ENCODE results near the gene PTPN1. TPM values are rescaled to one million over a fixed set of nuclear protein-coding genes. Genes with fewer than 3 reads are reported as not detected.

PTPN1 gene
- total RNA-seq, 4 donors from 2014 or later, result 20.5 to 28.8 (median 24.9) TPM

- peaks cover 11 to 13% of the 10 kb centered on the region in 2 donors for H3K36me3 ChIP-seq
- no peaks in the 10 kb centered on the region for H3K9me3 ChIP-seq
- H3K4me3 ChIP-seq (replicated peaks in 1 of 3), result no peak overlapping the region
- 86 to 91% methylated on average over 5 of the region's 5 CpGs for WGBS, 2 donors
- no peak for TF ChIP-seq POLR2A (IDR thresholded peaks at IDR 0.05)
- TF ChIP-seq CTCF (IDR thresholded peaks at IDR 0.05), result no peak
- no peak for DNase-seq
- H3K4me1 ChIP-seq, result peaks cover 11 to 24% of the 10 kb centered on the region in 2 donors
- H3K27ac ChIP-seq, result peak overlapping the region in 2 of 3 donors; percentile 20 to 54
- H3K27me3 ChIP-seq, result no peaks in the 10 kb centered on the region
- intact Hi-C loops (cut with DNase I), result no loop called here
Measured at GRCh38 chr20:50591233-50591852, 81.2 kb downstream of the PTPN1 start.

GRCh38 chr20:50592282-50593004 is 82.3 kb downstream of the PTPN1 start:
- Histone ChIP-seq H3K4me3 (replicated peaks in 1 of 3) (no peak overlapping the region), H3K27me3 (no peaks in the 10 kb centered on the region), H3K4me1 (peaks cover 11 to 24% of the 10 kb centered on the region in 2 donors), H3K9me3 (no peaks in the 10 kb centered on the region), H3K27ac (peak overlapping the region; percentile 54 to 59 (median 54)), H3K36me3 (peaks cover 2 to 3% of the 10 kb centered on the region in 2 donors)
- intact Hi-C loops (cut with DNase I), result no loop called here
- TF ChIP-seq POLR2A (IDR thresholded peaks at IDR 0.05), result peak in 1 of 2 donors; percentile 6
- no peak for TF ChIP-seq CTCF (IDR thresholded peaks at IDR 0.05)
- WGBS, 2 donors, result 36 to 38% methylated on average over 14 of the region's 19 CpGs
- DNase-seq, result peak; percentile 92 to 95

GRCh38 chr20:50593005-50593335 is 82.8 kb downstream of the PTPN1 start:
- no peaks in the 10 kb centered on the region for H3K27me3 ChIP-seq
- WGBS, 2 donors, result 97 to 99% methylated on average over 9 of the region's 9 CpGs
- peaks cover 11 to 24% of the 10 kb centered on the region in 2 donors for H3K4me1 ChIP-seq
- no peaks in the 10 kb centered on the region for H3K9me3 ChIP-seq
- intact Hi-C loops (cut with DNase I), result no loop called here
- TF ChIP-seq POLR2A (IDR thresholded peaks at IDR 0.05) (no peak), CTCF (IDR thresholded peaks at IDR 0.05) (no peak)
- no peak for DNase-seq
- peak overlapping the region in 2 of 3 donors; percentile 53 to 59 for H3K27ac ChIP-seq
- H3K36me3 ChIP-seq, result no peaks in the 10 kb centered on the region
- no peak overlapping the region for H3K4me3 ChIP-seq (replicated peaks in 1 of 3)

- intact Hi-C loops (cut with DNase I), result no loop called here
- TF ChIP-seq CTCF (IDR thresholded peaks at IDR 0.05), result no peak
- no peak for TF ChIP-seq POLR2A (IDR thresholded peaks at IDR 0.05)
- 88 to 89% methylated on average over 11 of the region's 11 CpGs for WGBS, 2 donors
Measured at GRCh38 chr20:50594231-50594590, 84.0 kb downstream of the PTPN1 start.

More at GRCh38 chr20:50594231-50594590, 84.0 kb downstream of the PTPN1 start:
- Histone ChIP-seq H3K36me3 (no peaks in the 10 kb centered on the region), H3K27ac (no peak overlapping the region), H3K4me3 (replicated peaks in 1 of 3) (no peak overlapping the region), H3K27me3 (no peaks in the 10 kb centered on the region), H3K9me3 (no peaks in the 10 kb centered on the region), H3K4me1 (peaks cover 11 to 24% of the 10 kb centered on the region in 2 donors)
- DNase-seq, result no peak

Data from thyroid gland (tissue), 4 donors.